Mammary epithelial cell (primary cell): ENCODE measurements around the gene ZSWIM3.

ENCODE experiments used
- CTCF ChIP-seq, 2 donors: IDR thresholded peaks in 1 of 2; conservative IDR thresholded peaks in 1 of 2; 2 replicates each; pipeline ENCODE4 v1.5.1; 2011 to 2012; ENCODE audit warnings: inconsistent platforms in 2 of 2, low read length in 2 of 2, mild to moderate bottlenecking in 2 of 2, control low read depth in 1 of 2, low read depth in 1 of 2; ENCODE audit not compliant: insufficient read depth in 1 of 2; ENCODE audit errors: extremely low read depth in 1 of 2
- EZH2 ChIP-seq: IDR thresholded peaks from 2 replicates; pipeline ENCODE4 v1.6.1; 2012; ENCODE audit warnings: low read length, inconsistent platforms, borderline replicate concordance

- TF ChIP-seq CTCF (conservative IDR thresholded peaks at IDR 0.05 in 1 of 2, IDR thresholded peaks at IDR 0.05 in 1 of 2; ENCODE audit: extremely low read depth in 1 of 2, insufficient read depth in 1 of 2, low read depth in 1 of 2, low read length in 2 of 2) (no peak), EZH2 (no peak)
Measured at GRCh38 chr20:45925821-45926506, 68.5 kb downstream of the ZSWIM3 start.
